PC-3 (cell line): ENCODE data around the gene KCNJ6. TPM values are rescaled to one million over a fixed set of nuclear protein-coding genes. Genes with fewer than 3 reads are reported as not detected.

Source experiments
- ATAC-seq: fragments of 200-7000 bp; cut with Tn5 transposase; 2 replicates; pipeline ENCODE4 v1.9.1; 2020; ENCODE audit warnings: mild to moderate bottlenecking, moderate library complexity
- BruUV-seq: library from RNA; stranded (reverse); fragments of 400-500 nt; replicated peaks from 2 replicates; lab custom pipeline; 2021; lab: Mats Ljungman, UMichigan
- CTCF ChIA-PET: fragments of 300-600 bp; sonication (Branson Sonifier 250); formaldehyde crosslinking; loops from one replicate; lab custom pipeline; 2022; ENCODE audit warnings: antibody characterized with exemption; lab: Charles Lee
- POLR2A ChIA-PET: fragments of 300-600 bp; sonication (Branson Sonifier 250); formaldehyde crosslinking; loops from one replicate; lab custom pipeline; 2022; ENCODE audit warnings: antibody characterized with exemption; ENCODE audit not compliant: unreplicated experiment; lab: Charles Lee
- DNase-seq: peaks from one replicate; pipeline ENCODE4 v3.0.0-alpha.2; 2015
- H2AFZ ChIP-seq: fragments of 300-600 bp; sonication (generic); 2 replicates; pipeline ENCODE4 v1.6.0; 2016; ENCODE audit warnings: antibody characterized with exemption, low read length
- H3F3A ChIP-seq: fragments of 300-600 bp; sonication (generic); one replicate; pipeline ENCODE4 v1.6.0; 2017; ENCODE audit warnings: antibody characterized with exemption, low read length, control low read depth, mild to moderate bottlenecking; ENCODE audit not compliant: unreplicated experiment
- H3K27ac ChIP-seq: fragments of 300-600 bp; sonication (generic); 2 replicates; pipeline ENCODE4 v1.5.1; 2016; ENCODE audit warnings: mild to moderate bottlenecking, low read length
- H3K27me3 ChIP-seq: fragments of 300-600 bp; sonication (generic); 2 replicates; pipeline ENCODE4 v1.6.1; 2016; ENCODE audit warnings: low read length, mixed read lengths
- H3K36me3 ChIP-seq: fragments of 300-600 bp; sonication (generic); 2 replicates; pipeline ENCODE4 v1.6.1; 2016; ENCODE audit warnings: low read depth, mixed run types, low read length, mixed read lengths
- H3K4me1 ChIP-seq: fragments of 300-600 bp; sonication (generic); 2 replicates; pipeline ENCODE4 v1.5.1; 2016; ENCODE audit warnings: low read length; ENCODE audit not compliant: insufficient read depth
- H3K4me2 ChIP-seq: fragments of 300-600 bp; sonication (generic); 2 replicates; pipeline ENCODE4 v1.6.0; 2016; ENCODE audit warnings: low read length
- H3K4me3 ChIP-seq: fragments of 300-600 bp; sonication (generic); 2 replicates; pipeline ENCODE4 v1.5.1; 2016; ENCODE audit warnings: mild to moderate bottlenecking, low read length, mixed read lengths
- H3K79me2 ChIP-seq: fragments of 300-600 bp; sonication (generic); 2 replicates; pipeline ENCODE4 v1.6.1; 2017; ENCODE audit warnings: low read length, mixed read lengths
- H3K9ac ChIP-seq: fragments of 300-600 bp; sonication (generic); 2 replicates; pipeline ENCODE4 v1.6.0; 2016; ENCODE audit warnings: mild to moderate bottlenecking, low read length
- H3K9me2 ChIP-seq: fragments of 300-600 bp; sonication (generic); replicated peaks from 2 replicates; pipeline ENCODE4 v1.6.1; 2016; ENCODE audit warnings: mixed run types, low read length, mixed read lengths
- H3K9me3 ChIP-seq: fragments of 300-600 bp; sonication (generic); 2 replicates; pipeline ENCODE4 v1.6.1; 2016; ENCODE audit warnings: low read length, mixed read lengths
- H4K20me1 ChIP-seq: fragments of 300-600 bp; sonication (generic); 2 replicates; pipeline ENCODE4 v1.6.1; 2016; ENCODE audit warnings: low read length, mixed read lengths
- CTCF ChIP-seq: fragments of 300-600 bp; sonication (generic); conservative IDR thresholded peaks from 2 replicates; pipeline ENCODE4 v1.5.1; 2017; ENCODE audit warnings: antibody characterized with exemption, low read depth, mild to moderate bottlenecking, low read length
- EZH2 ChIP-seq: fragments of 300-600 bp; sonication (generic); IDR thresholded peaks from one replicate; pipeline ENCODE4 v1.6.1; 2017; ENCODE audit warnings: antibody characterized with exemption, mild to moderate bottlenecking, low read length; ENCODE audit not compliant: unreplicated experiment
- EZH2phosphoT487 ChIP-seq: fragments of 300-600 bp; sonication (generic); IDR thresholded peaks from 2 replicates; pipeline ENCODE4 v1.6.1; 2018; ENCODE audit warnings: mild to moderate bottlenecking, antibody characterized with exemption, low read length, borderline replicate concordance
- intact Hi-C: fragments of 100-400 bp; cut with micrococcal nuclease; formaldehyde crosslinking; loops from 2 replicates; pipeline ENCODE4 v1.9.0; 2023
- total RNA-seq: library from RNA; depleted of rRNA; stranded (reverse); fragments of >200 nt; gene quantifications from 2 replicates; pipeline ENCODE4 v1.2.3, GENCODE V29; 2014

Gene KCNJ6
- total RNA-seq, 1 experiment from 2014 or later = not detected

GRCh38 chr21:37686991-37687810, 229.1 kb downstream of the KCNJ6 start:
- Histone ChIP-seq H2AFZ (no peak overlapping the region), H3K27ac (no peak overlapping the region)
- CTCF ChIA-PET = no interaction called here

GRCh38 chr21:37684547-37684946, 231.7 kb downstream of the KCNJ6 start:
- Histone ChIP-seq H3K9ac (no peak overlapping the region), H3F3A (no peaks in the 10 kb centered on the region), H3K79me2 (no peaks in the 10 kb centered on the region), H3K27ac (no peak overlapping the region), H3K9me2 (no peaks in the 10 kb centered on the region), H3K4me2 (no peak overlapping the region), H4K20me1 (no peaks in the 10 kb centered on the region), H3K27me3 (peaks cover 63% of the 10 kb centered on the region), H3K4me1 (no peaks in the 10 kb centered on the region), H3K36me3 (no peaks in the 10 kb centered on the region), H2AFZ (no peak overlapping the region), H3K4me3 (no peak overlapping the region), H3K9me3 (no peaks in the 10 kb centered on the region)
- no peak for DNase-seq
- no peak for ATAC-seq
- TF ChIP-seq EZH2 = no peak
- no peak for TF ChIP-seq CTCF
- no peak for TF ChIP-seq EZH2phosphoT487
- ChIA-PET POLR2A (no interaction called here), CTCF (no interaction called here)
- intact Hi-C loops = no loop called here
- BruUV-seq = no TSS peak

More at GRCh38 chr21:37686991-37687810, 229.1 kb downstream of the KCNJ6 start:
- H4K20me1 ChIP-seq = no peaks in the 10 kb centered on the region
- BruUV-seq = no TSS peak
- intact Hi-C loops = no loop called here
- no peak overlapping the region for H3K4me3 ChIP-seq
- no peaks in the 10 kb centered on the region for H3K36me3 ChIP-seq
- TF ChIP-seq CTCF (no peak), EZH2 (no peak), EZH2phosphoT487 (no peak)
- H3K4me1 ChIP-seq = no peaks in the 10 kb centered on the region
- no peak overlapping the region for H3K4me2 ChIP-seq
- POLR2A ChIA-PET = interaction anchor here (0.5 kb wide), 1 partner anchor 683 kb away, joined by 3 read pairs; no protein-coding TSS in a partner anchor
- DNase-seq (no peak), ATAC-seq (no peak)
- H3K79me2 ChIP-seq = no peaks in the 10 kb centered on the region
- no peaks in the 10 kb centered on the region for H3K9me3 ChIP-seq
- peaks cover 47% of the 10 kb centered on the region for H3K27me3 ChIP-seq
- no peaks in the 10 kb centered on the region for H3F3A ChIP-seq
- H3K9ac ChIP-seq = no peak overlapping the region
- no peaks in the 10 kb centered on the region for H3K9me2 ChIP-seq

GRCh38 chr21:37684115-37684493, 232.2 kb downstream of the KCNJ6 start:
- ATAC-seq (no peak), DNase-seq (no peak)
- Histone ChIP-seq H3K36me3 (no peaks in the 10 kb centered on the region), H3K27me3 (peaks cover 63% of the 10 kb centered on the region), H4K20me1 (no peaks in the 10 kb centered on the region), H3K4me2 (no peak overlapping the region), H3K9ac (no peak overlapping the region), H3K9me2 (no peaks in the 10 kb centered on the region), H3K9me3 (no peaks in the 10 kb centered on the region), H3K27ac (no peak overlapping the region), H3F3A (no peaks in the 10 kb centered on the region), H2AFZ (no peak overlapping the region), H3K4me3 (no peak overlapping the region), H3K79me2 (no peaks in the 10 kb centered on the region), H3K4me1 (no peaks in the 10 kb centered on the region)
- no TSS peak for BruUV-seq
- ChIA-PET POLR2A (no interaction called here), CTCF (no interaction called here)
- TF ChIP-seq CTCF (no peak), EZH2phosphoT487 (no peak), EZH2 (no peak)
- intact Hi-C loops = no loop called here
